Left lung (tissue), 10 donors: ENCODE measurements around the gene IL18R1. TPM values are rescaled to one million over a fixed set of nuclear protein-coding genes. Genes with fewer than 3 reads are reported as not detected.

Experiments
- ATAC-seq: fragments of 200-7000 bp; cut with Tn5 transposase; one replicate; pipeline ENCODE4 v1.9.1; 2020; ENCODE audit warnings: moderate library complexity
- DNase-seq, 4 donors: peaks; one replicate each; pipeline ENCODE4 v3.0.0-alpha.2; 2013 to 2020
- H3K27ac ChIP-seq, 2 donors: fragments of 200-600 bp; sonication (generic) in 1 of 2; one replicate each; pipeline versions ENCODE4 v1.5.0 to v1.8.0; 2020 to 2021
- H3K27me3 ChIP-seq, 2 donors: fragments of 200-600 bp; sonication (generic) in 1 of 2; one replicate each; pipeline versions ENCODE4 v1.5.0 to v1.8.0; 2020 to 2021
- H3K36me3 ChIP-seq, 2 donors: fragments of 200-600 bp; sonication (generic) in 1 of 2; one replicate each; pipeline versions ENCODE4 v1.5.0 to v1.8.0; 2020 to 2021
- H3K4me1 ChIP-seq, 2 donors: fragments of 200-600 bp; one replicate each; pipeline ENCODE4 v1.8.0; 2021
- H3K4me3 ChIP-seq, 2 donors: fragments of 200-600 bp; sonication (generic) in 1 of 2; one replicate each; pipeline versions ENCODE4 v1.5.0 to v1.8.0; 2020 to 2021; ENCODE audit warnings: mild to moderate bottlenecking in 1 of 2
- H3K9me3 ChIP-seq, 2 donors: fragments of 200-600 bp; sonication (generic) in 1 of 2; one replicate each; pipeline versions ENCODE4 v1.5.0 to v1.8.0; 2020 to 2021
- CTCF ChIP-seq, 2 donors: fragments of 200-600 bp; sonication (generic) in 1 of 2; IDR thresholded peaks; one replicate each; pipeline versions ENCODE4 v1.5.0 to v1.8.0; 2021; ENCODE audit warnings: antibody characterized with exemption in 2 of 2
- intact Hi-C, 2 donors: fragments of 100-400 bp; cut with DNase I; formaldehyde crosslinking; loops; one replicate each; pipeline versions ENCODE4 v1.11.2 to v1.14.2; 2022
- polyA plus RNA-seq, 6 donors: library from polyadenylated mRNA; unstranded; fragments of 120-200 nt; gene quantifications; one replicate each; pipeline ENCODE4 v1.2.1, GENCODE V29; 2013; ENCODE audit not compliant: insufficient read length in 6 of 6
- total RNA-seq, 2 donors: library from RNA; stranded (reverse); fragmentation: NEBNext Ultra II Directional; extraction: Animal tissue kit (Norgen Biotek cat#: 25700); gene quantifications; one replicate each; pipeline ENCODE4 v1.2.1, GENCODE V29; 2021
- donor health status: DM: no; HTN: yes; CAD: no.
- donor health status: DM: no; HTN: no; CAD: no.

Gene IL18R1
- total and polyA plus RNA-seq, 8 donors, result 2.2 to 35.6 (median 4.0) TPM

GRCh38 chr2:102356381-102356712 is 751 bp downstream of the IL18R1 start:
- peaks cover 0 to 39% of the 10 kb centered on the region in 2 donors for H3K4me1 ChIP-seq
- no peak for TF ChIP-seq CTCF (IDR thresholded peaks at IDR 0.05)

GRCh38 chr2:102356741-102357140 is 1.1 kb downstream of the IL18R1 start:
- Histone ChIP-seq H3K4me3 (peak overlapping the region in 1 of 2 donors; percentile 65), H3K36me3 (no peaks in the 10 kb centered on the region), H3K9me3 (no peaks in the 10 kb centered on the region), H3K27ac (peak overlapping the region in 1 of 2 donors; percentile 90), H3K27me3 (no peaks in the 10 kb centered on the region), H3K4me1 (peaks cover 0 to 40% of the 10 kb centered on the region in 2 donors)
- intact Hi-C loops, result no loop called here
- DNase-seq (no peak), ATAC-seq (no peak)
- TF ChIP-seq CTCF (IDR thresholded peaks at IDR 0.05), result no peak

More at GRCh38 chr2:102356381-102356712, 751 bp downstream of the IL18R1 start:
- Histone ChIP-seq H3K4me3 (peak overlapping the region; percentile 65 to 69), H3K36me3 (no peaks in the 10 kb centered on the region), H3K9me3 (no peaks in the 10 kb centered on the region), H3K27me3 (no peaks in the 10 kb centered on the region), H3K27ac (peak overlapping the region in 1 of 2 donors; percentile 90)
- no peak for DNase-seq
- intact Hi-C loops, result no loop called here
- ATAC-seq, result no peak

- Histone ChIP-seq H3K27me3 (no peaks in the 10 kb centered on the region), H3K36me3 (peaks cover 0 to 3% of the 10 kb centered on the region in 2 donors), H3K27ac (peak overlapping the region in 1 of 2 donors; percentile 90), H3K4me3 (peak overlapping the region in 1 of 2 donors; percentile 65), H3K9me3 (no peaks in the 10 kb centered on the region), H3K4me1 (peaks cover 0 to 42% of the 10 kb centered on the region in 2 donors)
- no peak for DNase-seq
- no peak for TF ChIP-seq CTCF (IDR thresholded peaks at IDR 0.05)
- intact Hi-C loops, result no loop called here
- ATAC-seq, result no peak
Observed at GRCh38 chr2:102357937-102358336, 2.3 kb downstream of the IL18R1 start.

GRCh38 chr2:102358496-102358895 is 2.9 kb downstream of the IL18R1 start:
- TF ChIP-seq CTCF (IDR thresholded peaks at IDR 0.05), result no peak
- peaks cover 0 to 9% of the 10 kb centered on the region in 2 donors for H3K36me3 ChIP-seq
- ATAC-seq, result no peak
- H3K27ac ChIP-seq, result peak overlapping the region in 1 of 2 donors; percentile 90
- no peaks in the 10 kb centered on the region for H3K27me3 ChIP-seq
- H3K9me3 ChIP-seq, result no peaks in the 10 kb centered on the region
- peak overlapping the region in 1 of 2 donors; percentile 65 for H3K4me3 ChIP-seq
- H3K4me1 ChIP-seq, result peaks cover 0 to 42% of the 10 kb centered on the region in 2 donors
- no peak for DNase-seq
- intact Hi-C loops, result no loop called here

GRCh38 chr2:102359527-102359926 is 3.9 kb downstream of the IL18R1 start:
- DNase-seq, result no peak
- peak overlapping the region in 1 of 2 donors; percentile 65 for H3K4me3 ChIP-seq
- no peak for TF ChIP-seq CTCF (IDR thresholded peaks at IDR 0.05)
- H3K36me3 ChIP-seq, result peaks cover 0 to 19% of the 10 kb centered on the region in 2 donors
- intact Hi-C loops, result no loop called here
- ATAC-seq, result no peak
- no peak overlapping the region for H3K27ac ChIP-seq
- no peaks in the 10 kb centered on the region for H3K9me3 ChIP-seq
- H3K27me3 ChIP-seq, result no peaks in the 10 kb centered on the region
- H3K4me1 ChIP-seq, result peaks cover 0 to 42% of the 10 kb centered on the region in 2 donors
